Neural crest cell (in vitro differentiated cells): ENCODE measurements around the gene IGFBPL1. TPM values are rescaled to one million over a fixed set of nuclear protein-coding genes. Genes with fewer than 3 reads are reported as not detected.
"Not testable (repeated sequence)": the region's sequence is repeated elsewhere in the genome, so short reads cannot be mapped to it uniquely, and the experiment has no call there.

ENCODE experiments used
- DNase-seq: peaks from one replicate; pipeline ENCODE4 v3.0.0; 2021; ENCODE audit warnings: low read depth, mixed read lengths, low spot score
- H3K27ac Mint-ChIP-seq: one replicate; pipeline ENCODE4 v1.8.0; 2021; ENCODE audit warnings: mild to moderate bottlenecking, mixed read lengths; ENCODE audit not compliant: unreplicated experiment
- H3K27me3 Mint-ChIP-seq: 2 replicates; pipeline ENCODE4 v1.8.0; 2021; ENCODE audit warnings: low read depth, mild to moderate bottlenecking, mixed read lengths
- H3K36me3 Mint-ChIP-seq: 2 replicates; pipeline ENCODE4 v1.8.0; 2021; ENCODE audit warnings: low read depth, mild to moderate bottlenecking, mixed read lengths
- H3K4me1 Mint-ChIP-seq: 2 replicates; pipeline ENCODE4 v1.8.0; 2021; ENCODE audit warnings: mixed read lengths
- H3K4me3 Mint-ChIP-seq: one replicate; pipeline ENCODE4 v1.8.0; 2021; ENCODE audit warnings: mild to moderate bottlenecking, mixed read lengths
- H3K9me3 Mint-ChIP-seq: 2 replicates; pipeline ENCODE4 v1.8.0; 2021; ENCODE audit warnings: mixed read lengths
- CTCF ChIP-seq: fragments of 200-600 bp; sonication (generic); conservative IDR thresholded peaks from 2 replicates; pipeline ENCODE4 v1.5.0; 2021; ENCODE audit warnings: antibody characterized with exemption, mild to moderate bottlenecking
- long read RNA-seq: library from polyadenylated mRNA; unstranded; transcript quantifications from one replicate; pipeline ENCODE4 v2.0.0, GENCODE V29; 2020
- total RNA-seq: library from RNA; stranded (reverse); gene quantifications from 2 replicates; pipeline ENCODE4 v1.2.1, GENCODE V29; 2021

The IGFBPL1 gene, protein sequence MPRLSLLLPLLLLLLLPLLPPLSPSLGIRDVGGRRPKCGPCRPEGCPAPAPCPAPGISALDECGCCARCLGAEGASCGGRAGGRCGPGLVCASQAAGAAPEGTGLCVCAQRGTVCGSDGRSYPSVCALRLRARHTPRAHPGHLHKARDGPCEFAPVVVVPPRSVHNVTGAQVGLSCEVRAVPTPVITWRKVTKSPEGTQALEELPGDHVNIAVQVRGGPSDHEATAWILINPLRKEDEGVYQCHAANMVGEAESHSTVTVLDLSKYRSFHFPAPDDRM
- 58.9 and 63.8 TPM in 2 replicates for total RNA-seq
- long read RNA-seq, transcript IGFBPL1-201 (5 exons, 1,093 nt) = major isoform, 12 of 21 reads
- long read RNA-seq, partial matches to known transcripts = 6 of 21 reads
- long read RNA-seq, other reads (novel, unspliced or antisense) = 3 of 21 reads

- Mint-ChIP-seq H3K9me3 (no peaks in the 10 kb centered on the region), H3K27ac (peak within 1 kb of the TSS; percentile 59), H3K4me3 (peak within 1 kb of the TSS; percentile 82), H3K27me3 (peaks cover 30% of the 10 kb centered on the region), H3K36me3 (no peaks in the 10 kb centered on the region), H3K4me1 (peaks cover 39% of the 10 kb centered on the region)
- no peak for TF ChIP-seq CTCF
- peak; percentile 38 for DNase-seq
Measured at GRCh38 chr9:38423973-38424843, at the start of gene IGFBPL1. TSS of gene IGFBPL1 (minus strand) at chr9:38424454. CDS start at chr9:38424424, 30 bp downstream.

GRCh38 chr9:38472583-38473249 is 48.5 kb upstream of the IGFBPL1 start:
- H3K27me3 Mint-ChIP-seq, H3K4me1 Mint-ChIP-seq, H3K9me3 Mint-ChIP-seq, H3K36me3 Mint-ChIP-seq, H3K4me3 Mint-ChIP-seq, DNase-seq, H3K27ac Mint-ChIP-seq: not testable (repeated sequence)

- TF ChIP-seq CTCF = no peak
- no peak for DNase-seq
- Mint-ChIP-seq H3K4me1 (no peaks in the 10 kb centered on the region), H3K27me3 (peaks cover 24% of the 10 kb centered on the region), H3K27ac (no peak overlapping the region), H3K4me3 (no peak overlapping the region), H3K36me3 (peaks cover 7% of the 10 kb centered on the region), H3K9me3 (peaks cover 9% of the 10 kb centered on the region)
Measured at GRCh38 chr9:38467404-38467803, 43.1 kb upstream of the IGFBPL1 start.

- no peak for TF ChIP-seq CTCF
- H3K27ac Mint-ChIP-seq = no peak overlapping the region
- no peaks in the 10 kb centered on the region for H3K4me1 Mint-ChIP-seq
- no peak for DNase-seq
- H3K9me3 Mint-ChIP-seq = peaks cover 16% of the 10 kb centered on the region
- peaks cover 11% of the 10 kb centered on the region for H3K27me3 Mint-ChIP-seq
- peaks cover 13% of the 10 kb centered on the region for H3K36me3 Mint-ChIP-seq
- no peak overlapping the region for H3K4me3 Mint-ChIP-seq
Measured at GRCh38 chr9:38453835-38454234, 29.6 kb upstream of the IGFBPL1 start.

- Mint-ChIP-seq H3K27me3 (peaks cover 21% of the 10 kb centered on the region), H3K4me3 (no peak overlapping the region), H3K9me3 (peaks cover 16% of the 10 kb centered on the region), H3K4me1 (no peaks in the 10 kb centered on the region), H3K27ac (no peak overlapping the region), H3K36me3 (peaks cover 13% of the 10 kb centered on the region)
- TF ChIP-seq CTCF = no peak
- DNase-seq = no peak
Measured at GRCh38 chr9:38451162-38451561, 26.9 kb upstream of the IGFBPL1 start.
